HG03196 (cell line): Measurements from ENCODE around the gene GPS1.

Source experiments
- ATAC-seq: cut with Tn5 transposase; IDR thresholded peaks from one replicate; pipeline ENCODE4 v1.9.1; 2021; ENCODE audit not compliant: unreplicated experiment

GPS1 gene

DNA sequence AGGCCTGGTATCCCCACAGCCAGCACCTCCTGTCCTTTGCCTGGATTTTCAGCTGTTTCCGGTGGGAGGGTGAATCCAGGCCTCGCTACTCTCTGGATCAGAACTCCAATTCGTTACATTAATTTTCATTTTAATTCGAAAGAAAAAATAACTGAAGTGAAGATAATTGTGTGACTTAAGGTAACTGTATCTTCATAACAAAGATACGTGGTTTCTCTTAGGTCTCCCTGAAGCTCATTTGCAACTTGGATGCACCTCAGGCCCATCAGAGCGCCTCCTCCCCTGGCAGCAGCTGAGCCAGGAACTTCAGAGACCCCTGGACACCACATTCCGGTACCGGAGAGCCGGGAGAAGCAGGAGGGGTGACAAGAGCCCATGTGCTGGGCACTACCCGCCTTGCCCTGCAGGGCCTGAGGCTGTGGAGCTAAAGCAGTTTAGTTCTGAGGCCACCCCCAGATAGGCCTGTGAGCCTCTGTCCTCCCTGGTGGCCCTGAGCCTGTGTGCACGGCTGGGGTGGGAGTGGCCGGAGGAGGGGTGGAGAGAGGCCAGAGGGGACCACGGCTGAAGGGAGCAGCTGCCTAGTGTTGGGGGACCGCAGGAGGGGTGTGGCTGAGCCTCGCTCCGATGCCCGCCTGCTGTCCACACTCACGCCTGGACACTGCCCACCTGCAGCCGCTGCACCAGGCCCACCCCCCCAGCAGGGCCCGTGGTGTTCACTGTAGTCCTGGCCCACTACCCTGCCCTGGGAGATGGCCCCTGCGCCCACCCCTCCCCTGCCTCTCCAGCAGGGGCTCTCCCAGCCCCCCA, 25.3 kb downstream of the GPS1 start:
- ATAC-seq = no peak

DNA sequence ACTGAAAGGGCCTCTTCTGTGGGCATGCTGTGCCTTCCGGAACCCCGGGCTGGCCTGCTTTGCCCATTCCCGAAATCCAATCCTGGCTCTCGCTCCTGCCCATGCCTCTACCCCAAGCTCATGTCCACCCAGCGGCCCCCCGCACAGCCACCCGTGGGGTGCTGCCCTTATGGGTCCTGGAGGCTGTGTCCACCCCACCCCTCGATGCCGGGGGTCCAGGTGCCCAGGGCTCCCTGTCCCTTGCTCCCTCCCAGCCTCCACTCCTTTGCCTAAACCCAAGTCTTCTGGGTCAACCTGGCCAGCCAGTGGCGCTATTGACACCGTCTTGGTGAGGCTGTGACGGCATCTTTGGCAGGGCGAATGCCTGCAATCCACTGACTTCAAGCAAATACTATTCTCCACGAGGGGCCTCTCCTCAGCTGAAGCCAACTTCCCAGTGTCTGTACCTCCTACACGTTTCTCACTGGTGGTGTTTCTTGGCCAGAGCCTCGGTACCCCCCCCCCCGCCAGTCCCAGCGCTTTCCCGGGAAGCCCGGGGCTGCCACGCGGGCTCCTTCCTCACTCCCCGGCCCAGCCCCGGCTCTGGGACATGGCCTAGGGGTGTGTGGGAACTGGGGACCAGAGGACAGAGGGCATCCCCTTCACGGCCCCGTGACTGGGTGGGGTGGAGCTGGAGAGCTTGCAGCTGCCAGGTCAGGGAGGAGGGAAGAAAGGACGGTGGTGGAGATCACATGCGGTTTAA, 26.1 kb downstream of the GPS1 start:
- ATAC-seq = no peak

DNA sequence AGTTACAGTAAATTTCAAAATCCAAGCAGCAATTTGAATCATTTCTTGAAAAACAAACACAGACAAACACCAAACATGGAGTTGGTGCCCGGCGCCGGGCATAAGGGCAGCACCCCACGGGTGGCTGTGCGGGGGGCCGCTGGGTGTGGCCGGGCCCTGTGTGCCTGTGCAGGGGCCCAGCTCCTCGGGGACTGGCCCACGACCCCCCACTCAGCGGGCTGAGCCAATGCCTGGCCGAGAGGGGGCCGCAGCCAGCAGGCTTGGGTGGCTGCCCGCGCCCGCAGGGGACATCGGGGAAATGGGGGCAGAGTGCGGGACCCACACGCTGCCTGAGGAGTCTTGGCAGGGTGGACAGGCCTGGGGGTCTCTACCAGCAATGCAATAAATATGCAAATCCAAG, 26.7 kb downstream of the GPS1 start:
- ATAC-seq = no peak

DNA sequence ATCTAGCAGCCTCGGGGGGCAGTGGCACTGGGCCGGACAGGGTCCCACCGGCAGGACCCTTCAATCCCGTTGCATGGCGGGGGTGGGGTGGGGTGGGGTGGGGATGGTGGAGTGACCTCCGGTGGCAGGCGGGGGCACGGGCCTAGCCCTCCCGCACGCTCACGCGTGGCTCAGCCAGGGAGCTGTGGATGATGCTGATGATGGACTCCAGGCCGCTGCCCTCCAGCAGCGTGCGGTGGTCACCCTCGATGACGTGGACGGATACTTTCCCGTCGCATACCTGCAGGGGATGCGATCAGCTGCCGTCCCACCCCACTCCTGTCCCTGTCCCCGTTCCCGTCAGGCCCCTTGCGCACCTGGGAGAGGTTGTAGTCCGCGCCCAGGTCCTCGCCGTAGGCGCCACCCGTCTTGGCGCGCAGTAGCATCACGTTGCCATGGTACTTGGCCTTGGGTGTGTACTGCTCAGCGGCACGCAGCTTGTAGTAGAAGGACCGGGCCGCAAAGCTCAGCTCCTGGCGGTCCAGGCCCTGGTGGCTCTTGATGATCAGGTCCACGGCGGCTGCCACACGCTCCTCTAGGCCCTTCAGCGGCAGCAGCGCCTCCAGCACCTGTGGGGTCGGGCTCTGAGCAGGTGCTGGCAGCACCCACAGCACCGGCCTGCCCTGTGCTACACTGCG, 27.4 kb downstream of the GPS1 start:
- ATAC-seq = no peak

DNA sequence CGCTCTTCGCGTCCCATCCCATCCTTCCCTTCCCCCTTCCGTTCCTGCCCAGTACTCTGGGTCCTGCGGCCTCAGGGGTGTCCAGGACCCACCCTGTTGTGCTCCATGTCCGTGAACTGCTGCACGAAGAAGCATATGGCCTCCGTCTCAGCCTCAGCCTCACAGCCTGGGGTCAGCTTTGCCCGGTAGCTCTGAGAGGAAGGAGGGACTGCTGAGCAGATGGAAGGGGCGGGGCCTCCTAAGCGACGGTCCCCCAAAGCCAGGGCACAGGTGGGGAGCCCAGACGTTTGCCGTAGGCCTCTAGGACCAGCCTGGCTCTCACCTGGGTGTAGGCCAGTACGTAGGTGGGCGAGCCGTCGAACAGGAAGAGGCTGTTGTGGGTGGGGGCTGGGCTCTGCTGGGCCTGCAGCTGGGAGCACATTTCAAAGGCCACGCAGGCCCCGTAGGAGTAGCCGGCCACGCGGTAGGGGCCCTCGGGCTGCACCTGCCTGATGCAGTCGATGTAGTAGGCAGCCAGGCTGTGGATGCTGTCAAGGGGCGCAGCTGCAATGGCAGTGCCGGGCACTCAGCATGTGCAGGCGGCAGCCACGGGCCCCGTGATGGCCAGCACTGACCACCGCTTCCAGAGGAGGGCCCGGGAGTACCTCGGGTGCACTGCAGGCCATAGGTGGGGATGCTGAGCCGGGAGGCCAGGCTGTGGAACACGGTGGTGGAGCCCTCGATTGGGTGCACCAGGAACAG, 28.5 kb downstream of the GPS1 start:
- no peak for ATAC-seq

DNA sequence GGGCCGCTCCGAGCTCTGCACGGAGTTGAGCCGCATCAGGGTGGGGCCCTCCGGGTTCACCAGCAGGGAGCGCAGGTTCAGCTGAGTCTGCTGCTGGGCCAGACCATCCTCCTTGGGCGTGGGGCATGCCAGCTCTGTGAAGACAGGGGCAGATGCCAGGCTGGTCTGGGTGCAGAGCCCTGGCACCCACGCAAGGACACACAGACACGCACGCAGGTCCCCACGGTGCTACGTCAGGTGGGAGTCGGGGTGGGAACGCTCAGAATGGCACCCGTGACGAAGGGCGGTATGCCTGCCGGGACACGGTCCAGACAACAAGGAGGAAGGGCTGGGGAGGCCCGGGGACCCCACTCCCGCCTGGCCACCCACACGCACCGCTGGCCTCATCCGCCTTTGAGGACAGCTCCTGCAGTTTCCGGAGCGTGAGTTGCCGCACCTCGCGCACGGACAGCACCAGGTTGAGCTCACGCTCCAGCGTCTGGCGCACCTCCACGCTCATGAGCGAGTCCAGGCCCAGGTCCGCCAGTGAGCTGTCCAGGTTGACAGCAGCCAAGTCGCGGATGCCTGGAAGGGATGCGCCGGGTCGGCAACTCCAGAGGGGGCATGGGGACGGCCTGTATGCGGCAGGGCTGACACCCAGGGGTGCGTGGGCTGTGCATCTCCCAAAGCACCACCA, 29.2 kb downstream of the GPS1 start:
- ATAC-seq = no peak

DNA sequence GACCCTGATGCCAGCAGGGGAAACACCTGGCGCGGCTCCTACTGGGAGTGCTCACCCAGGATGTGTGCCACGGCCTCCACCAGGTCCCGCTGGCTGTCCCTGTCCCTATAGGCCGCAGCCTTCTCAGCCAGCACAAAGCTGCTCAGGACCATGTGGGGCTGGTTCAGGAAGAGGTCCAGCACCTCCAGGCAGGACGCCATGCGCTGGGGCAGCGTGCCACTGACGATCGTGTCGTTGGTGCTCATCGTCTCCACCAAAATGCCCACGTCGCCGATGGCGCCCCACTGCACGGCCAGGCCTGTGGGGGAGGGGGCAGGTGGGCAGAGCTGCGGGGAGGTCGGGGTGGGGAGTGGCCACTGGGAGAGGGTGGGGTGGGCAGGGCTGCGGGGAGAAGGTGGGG, 29.8 kb downstream of the GPS1 start:
- ATAC-seq = no peak

DNA sequence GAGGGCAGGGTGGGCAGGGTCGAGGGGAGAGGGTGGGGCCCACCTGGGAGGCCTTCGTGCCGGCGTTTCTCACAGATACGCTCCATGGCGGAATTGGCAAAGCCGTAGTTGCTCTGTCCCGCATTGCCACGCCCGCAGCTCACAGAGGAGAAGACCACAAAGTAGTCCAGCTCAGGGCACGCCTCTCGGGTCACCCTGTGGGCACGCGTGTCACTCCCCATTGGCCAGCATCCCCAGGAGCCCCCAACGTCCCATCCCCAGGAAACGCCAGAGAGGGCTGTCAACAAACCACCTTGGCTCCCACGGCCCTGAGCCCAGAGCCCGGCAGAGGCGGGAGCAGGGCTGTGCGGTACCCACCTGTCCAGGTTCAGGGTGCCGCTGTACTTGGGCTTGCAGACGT, 30.3 kb downstream of the GPS1 start:
- ATAC-seq = no peak

DNA sequence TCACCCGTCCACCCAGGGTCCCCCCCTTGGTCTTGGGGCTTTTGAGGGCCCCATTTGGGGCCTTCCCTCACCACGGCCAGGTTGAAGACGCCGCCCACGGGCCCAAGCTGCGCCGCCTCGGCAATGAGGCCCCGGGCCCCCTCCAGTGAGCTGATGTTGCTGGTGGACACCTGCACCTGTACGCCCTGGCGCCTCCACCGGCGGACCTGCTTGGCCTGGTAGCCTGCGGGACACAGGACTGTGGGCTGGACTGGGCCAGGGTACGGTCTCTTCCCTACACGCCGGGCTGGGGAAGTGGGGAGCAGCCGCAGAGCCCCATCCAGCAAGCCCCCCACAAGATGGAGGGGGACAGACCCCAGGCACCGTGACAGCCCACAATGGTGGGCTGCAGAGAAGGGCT, 30.8 kb downstream of the GPS1 start:
- no peak for ATAC-seq

DNA sequence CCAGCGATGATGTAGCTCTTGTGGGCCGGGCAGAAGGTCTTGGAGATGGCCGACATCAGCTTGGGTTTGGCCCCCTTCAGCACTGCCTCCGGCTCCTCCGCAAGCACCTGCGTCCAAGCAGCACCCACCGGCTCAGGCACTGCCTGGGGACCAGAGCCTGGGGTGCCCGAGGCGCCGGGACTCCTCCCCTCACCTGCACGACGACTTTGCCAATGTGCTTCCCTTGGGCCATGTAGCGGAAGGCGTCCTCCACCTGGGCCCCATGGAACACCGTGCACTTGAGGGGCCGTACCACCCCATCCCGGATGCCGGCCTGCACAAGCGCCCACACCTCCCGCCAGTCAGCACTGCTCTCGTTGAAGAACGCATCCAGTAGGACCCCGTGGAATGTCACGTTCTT, 31.3 kb downstream of the GPS1 start:
- no peak for ATAC-seq

DNA sequence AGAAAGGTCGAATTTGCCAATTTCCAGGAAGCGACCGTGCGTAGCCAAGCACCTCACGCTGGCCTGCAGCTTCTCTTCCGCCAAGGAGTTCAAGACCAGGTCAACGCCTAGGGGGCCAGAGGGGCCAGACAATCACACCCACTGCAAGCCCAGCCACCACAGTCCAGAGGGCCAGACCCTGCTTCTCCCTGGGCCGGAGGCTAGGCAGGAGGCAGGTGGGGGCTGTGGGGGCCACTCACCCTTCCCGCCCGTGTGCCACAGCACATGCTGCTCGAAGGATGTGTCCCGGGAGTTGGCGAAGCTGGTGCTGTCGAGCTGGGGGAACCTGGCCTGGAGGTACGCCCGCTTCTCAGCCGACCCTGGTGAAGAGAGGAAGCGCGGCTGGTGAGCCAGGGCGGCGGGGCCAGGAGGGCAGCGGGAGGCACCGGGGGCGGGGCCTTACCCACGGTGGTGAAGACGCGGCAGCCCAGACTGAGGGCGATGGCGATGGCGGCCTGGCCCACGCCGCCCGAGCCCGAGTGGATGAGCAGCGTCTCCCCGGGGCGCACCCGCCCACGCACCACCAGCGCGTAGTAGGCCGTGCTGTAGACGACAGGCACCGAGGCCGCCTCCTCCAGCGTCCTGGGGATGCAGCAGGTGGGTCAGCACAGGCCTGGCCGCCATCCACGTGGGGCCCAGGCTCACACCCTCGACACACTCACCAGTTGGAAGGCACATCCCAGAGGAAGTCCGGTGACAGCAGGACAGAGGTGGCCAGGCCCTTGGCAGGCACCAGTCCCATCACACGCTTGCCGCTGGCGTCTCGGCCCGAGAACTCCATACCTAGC, 32.0 kb downstream of the GPS1 start:
- ATAC-seq = no peak

DNA sequence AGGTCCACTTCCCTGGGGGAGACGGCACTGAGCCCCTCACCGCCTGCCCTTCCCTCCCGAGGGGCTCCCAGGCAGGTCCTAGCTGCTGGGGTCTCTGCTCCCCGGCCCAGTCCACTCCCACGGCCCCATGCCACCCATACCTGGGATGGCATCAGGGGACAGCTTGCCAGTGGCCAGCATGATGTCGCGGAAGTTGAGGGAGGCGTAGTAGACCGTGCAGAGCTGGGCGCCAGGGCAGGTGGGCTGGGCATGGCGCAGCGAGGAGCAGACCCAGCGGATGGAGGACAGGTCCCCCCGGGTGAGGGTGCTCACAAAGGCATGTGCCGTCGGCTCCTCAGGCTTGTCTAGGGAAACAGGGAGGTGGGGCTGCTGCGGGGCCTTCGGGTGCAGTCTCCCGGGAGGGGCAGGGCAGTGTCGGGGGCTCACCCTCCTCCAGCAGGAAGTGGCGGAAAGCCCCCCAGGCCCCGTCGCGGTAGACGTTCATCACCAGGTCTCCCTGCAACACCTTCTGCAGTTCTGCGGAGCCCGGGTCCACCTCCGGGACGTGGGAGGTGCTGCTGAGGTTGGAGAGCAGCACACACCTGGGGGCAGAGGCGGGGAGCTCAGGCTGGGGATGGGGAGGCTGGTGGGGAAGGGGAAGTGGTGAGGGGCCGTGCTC, 32.8 kb downstream of the GPS1 start:
- no peak for ATAC-seq

DNA sequence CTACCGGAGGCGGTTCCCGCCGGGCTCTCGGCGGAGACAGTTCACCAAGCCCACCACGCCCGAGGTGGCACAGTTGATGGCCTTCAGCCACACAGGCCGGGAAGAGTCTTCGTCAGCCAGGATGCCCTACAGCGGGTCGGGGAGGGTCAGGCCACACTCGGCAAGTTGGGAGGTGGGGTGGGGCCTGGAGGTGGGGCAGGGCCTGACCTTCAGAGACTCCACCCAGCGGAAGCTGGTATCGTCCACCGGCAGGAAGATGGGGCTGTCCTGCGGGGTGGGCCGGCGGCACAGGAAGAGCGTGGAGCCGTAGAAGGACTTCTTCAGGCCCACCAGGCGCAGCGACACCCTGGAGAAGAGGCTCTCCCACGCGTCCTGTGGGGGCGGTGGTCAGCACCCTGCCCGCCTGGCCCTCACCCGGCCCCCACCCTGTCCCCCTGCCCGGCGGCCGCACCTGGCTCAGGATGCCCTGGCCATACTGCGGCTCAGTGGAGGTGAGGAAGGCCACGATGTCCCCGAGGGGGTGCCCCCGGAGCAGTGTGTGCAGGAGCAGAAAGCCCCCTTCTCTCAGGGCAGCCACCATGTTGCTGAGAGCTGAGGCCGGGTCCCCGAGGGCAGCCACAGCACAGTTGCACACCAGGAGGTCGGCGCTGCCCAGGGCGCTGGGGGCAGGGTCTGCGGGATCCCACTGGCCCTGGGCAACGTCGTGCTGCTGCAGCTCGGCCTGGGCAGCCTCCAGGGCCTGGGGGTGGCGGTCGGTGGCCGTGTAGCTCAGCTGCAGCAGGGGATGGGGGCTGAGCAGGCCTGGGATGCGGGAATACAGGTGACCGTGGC, 33.5 kb downstream of the GPS1 start:
- no peak for ATAC-seq

DNA sequence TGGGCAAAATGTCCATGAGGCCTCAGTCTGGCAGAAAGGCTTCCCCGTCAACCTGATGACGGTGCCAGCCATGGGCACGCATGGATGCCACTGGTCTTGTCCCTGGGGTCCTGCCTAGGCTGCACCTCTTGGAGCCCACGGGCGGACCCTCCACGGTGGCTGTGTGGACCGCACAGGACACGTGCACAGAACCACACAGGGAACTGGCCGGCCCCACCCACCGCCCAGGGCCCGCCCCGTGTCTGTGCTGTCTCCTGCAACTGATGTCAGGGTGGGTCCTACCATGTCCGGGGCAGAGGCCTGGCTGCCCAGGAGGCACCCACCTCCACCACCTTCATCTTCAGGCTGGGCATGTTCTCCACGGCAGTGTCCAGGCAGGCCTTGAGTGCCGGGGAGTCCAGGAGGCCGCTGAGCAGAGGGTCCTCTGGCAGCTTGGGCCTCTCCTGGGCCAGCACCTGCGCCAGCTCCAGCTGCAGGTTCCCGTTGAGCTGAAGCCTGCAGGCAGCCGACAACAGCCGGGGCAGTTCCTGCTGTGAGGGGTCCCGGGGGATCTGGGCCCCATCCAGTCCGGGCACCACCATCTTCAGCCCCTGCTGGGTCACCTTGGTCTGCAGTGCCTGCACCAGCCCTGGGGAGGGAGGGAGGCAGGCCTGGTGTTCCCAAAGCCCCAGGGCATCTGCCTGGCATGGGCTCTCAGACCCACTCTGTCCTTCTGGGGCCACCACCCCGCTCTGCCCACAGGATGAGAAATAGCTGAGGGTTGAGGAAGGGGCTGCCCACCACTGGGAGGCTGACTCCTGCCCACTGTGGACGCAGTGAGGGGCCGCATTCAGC, 34.5 kb downstream of the GPS1 start:
- ATAC-seq = no peak

DNA sequence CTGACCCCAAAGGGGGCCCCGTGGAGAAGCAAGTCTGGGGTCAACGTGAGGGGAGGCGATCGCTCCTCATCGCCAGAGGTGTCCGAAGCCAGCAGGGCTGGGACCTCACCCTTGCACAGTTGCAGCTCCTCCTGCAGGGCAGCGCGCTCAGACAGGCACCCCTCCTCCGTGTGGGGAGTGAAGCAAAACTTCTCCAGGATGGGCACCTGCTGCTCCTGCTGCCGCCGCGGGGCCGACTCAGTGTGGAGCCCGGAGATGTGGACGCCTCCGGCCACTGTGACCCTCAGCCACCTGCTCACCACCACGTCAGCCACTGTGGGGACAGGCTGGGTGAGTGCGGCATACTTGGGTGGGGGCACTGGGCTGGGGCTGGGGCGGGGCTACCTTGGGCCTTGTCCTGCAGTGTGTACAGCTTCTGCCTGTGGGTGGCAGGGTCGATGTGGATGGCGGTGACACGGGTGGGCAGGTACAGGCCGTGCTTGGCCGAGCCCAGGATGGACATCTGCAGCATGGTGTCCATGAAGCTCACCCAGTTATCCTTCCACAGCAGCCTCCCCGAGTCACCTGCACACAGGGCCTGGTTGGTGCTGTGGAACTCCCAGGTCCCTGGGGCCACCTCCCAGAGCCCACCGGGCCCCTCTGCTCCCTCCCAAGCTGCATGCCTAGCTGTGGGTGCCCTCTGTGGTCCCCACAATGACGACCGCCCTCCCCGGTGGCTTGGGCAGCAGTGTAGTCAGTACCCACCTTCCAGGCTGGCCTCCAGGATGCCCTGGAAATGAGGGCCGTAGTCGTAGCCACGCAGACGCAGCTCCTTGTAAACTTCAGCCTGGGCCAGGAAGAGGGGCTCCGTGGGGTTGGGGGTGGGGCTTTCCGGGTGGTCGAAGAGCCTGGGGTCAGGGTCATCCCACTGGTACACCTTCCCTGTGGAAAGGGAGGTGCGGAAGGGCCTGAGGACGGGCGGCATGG, 35.5 kb downstream of the GPS1 start:
- ATAC-seq = no peak
